Kidney tubule cell (primary cell): ENCODE measurements around the gene GAB1.

Source experiments
- DNase-seq: peaks from one replicate; pipeline ENCODE4 v3.0.0-alpha.2; 2018; ENCODE audit warnings: low spot score

The GAB1 gene

GRCh38 chr4:143358923-143359643 lies 22.4 kb downstream of the GAB1 start:
- DNase-seq = peak; percentile 95

DNA sequence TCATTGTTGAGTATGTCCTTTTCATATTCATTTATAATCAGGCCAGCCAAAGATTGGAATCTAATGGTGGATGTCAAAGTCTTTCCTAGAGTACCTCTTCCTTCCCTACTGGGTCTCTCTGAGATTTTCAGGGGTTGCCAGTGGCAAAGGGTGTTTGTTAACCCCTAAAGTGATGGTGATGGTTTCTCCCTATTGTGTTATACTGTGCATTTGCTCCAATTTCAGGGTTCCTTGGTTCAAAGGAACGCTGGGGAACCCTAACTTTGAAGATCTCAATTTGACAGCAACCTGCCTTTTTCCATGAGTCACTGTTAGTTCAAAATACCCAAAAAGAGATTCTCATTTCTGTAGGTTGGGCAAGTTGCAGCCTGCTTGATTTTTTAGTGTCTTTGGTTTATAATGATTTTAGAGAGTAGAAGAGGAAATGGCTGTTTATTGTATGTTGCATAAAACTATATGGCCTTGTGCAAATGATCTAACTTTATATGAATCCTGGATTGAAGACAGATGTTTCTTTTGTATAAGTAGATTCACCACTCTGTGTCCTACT lies 23.0 kb downstream of the GAB1 start:
- no peak for DNase-seq

GRCh38 chr4:143360838-143361625 lies 24.4 kb downstream of the GAB1 start:
- DNase-seq = no peak

GRCh38 chr4:143362349-143363046 lies 25.8 kb downstream of the GAB1 start:
- DNase-seq = no peak

DNA sequence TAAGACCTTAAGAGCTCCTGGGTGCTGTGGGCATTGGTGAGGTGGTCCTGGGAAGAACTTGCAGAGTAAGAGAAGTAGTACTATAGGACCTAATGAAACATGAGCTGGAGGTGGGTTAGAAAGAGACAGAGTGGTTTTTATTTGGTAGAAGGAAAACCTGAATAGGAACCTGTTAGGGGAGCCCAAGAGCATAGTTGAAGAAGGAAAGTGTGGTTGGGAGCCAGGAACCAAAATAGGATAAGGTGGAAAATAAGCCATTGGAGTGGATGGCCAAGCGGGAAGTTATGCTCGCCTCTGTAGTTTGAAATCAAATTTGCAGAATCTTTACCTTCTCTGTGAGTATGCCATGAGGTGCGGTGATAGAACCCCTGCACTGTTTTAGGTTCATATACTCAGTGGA lies 26.7 kb downstream of the GAB1 start:
- DNase-seq = no peak

DNA sequence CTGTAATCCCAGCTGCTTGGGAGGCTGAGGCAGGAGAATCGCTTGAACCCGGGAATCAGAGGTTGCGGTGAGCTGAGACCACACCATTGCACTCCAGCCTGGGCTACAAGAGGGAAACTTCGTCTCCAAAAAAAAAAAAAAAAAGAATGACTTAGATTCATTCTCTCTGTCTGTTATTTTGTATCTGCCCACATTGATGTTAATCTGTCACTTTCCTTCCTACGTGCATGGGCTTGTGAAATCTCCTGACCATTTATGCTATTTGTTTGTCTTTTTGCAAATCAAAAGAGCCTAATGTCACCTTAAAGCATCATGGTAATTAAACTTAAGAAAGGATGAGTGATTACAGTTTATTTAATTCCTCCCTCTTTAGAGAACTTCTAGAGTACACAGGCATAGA lies 27.4 kb downstream of the GAB1 start:
- DNase-seq = no peak

DNA sequence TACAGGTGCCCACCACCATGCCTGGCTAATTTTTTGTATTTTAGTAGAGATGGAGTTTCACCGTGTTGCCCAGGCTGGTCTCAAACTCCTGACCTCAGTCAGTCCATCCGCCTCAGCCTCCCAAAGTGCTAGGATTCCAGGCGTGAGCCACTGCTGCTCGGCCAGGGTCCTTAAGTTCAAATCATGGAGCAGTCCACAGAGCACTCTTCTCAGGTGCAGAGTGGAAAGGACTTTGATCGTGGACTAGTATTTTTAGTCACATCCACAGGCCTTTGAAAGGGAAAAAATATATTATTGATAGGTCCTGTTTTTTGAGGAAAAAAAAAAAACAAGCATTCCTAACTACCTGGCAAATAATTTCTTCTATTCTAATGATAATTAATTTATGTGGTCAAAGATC lies 31.2 kb downstream of the GAB1 start:
- DNase-seq = no peak

DNA sequence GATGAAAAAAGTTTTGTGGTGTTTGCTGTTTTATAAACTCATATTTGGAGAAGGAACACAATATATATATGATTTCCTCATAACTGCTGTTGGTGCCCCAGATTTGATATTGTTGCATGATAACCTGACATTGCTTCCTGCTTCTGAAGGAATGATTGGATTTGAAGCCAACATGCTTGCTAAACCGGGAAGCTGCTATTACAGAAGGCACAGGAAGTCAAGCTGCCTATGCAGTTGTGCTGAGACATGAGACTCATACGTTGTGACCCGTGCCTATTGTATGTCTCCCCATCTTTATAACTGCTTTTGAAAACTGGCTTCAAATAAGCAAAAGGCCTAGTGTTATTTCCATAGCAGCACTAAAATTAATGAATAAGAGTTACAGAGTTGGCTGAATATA lies 32.9 kb downstream of the GAB1 start:
- no peak for DNase-seq

GRCh38 chr4:143372093-143372915 lies 35.6 kb downstream of the GAB1 start:
- DNase-seq = no peak

GRCh38 chr4:143374255-143374654 lies 37.6 kb downstream of the GAB1 start:
- no peak for DNase-seq

DNA sequence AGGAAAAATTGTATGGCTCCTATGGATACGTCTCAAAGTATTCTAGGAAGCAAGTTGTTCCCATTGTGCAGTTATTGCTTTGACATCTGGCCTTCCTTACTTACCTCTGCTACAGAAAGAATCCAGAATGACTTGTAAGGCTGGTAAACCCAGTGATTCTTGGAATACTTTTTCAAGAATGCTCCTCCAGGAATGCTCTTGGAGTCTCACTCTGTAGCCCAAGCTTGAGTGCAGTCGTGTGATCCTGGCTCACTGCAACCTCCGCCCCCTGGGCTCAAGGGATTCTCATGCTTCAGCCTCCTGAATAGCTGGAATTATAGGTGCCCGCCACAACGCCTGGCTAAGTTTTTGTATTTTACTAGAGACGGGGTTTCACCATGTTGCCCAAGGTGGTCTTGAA lies 38.1 kb downstream of the GAB1 start:
- no peak for DNase-seq

DNA sequence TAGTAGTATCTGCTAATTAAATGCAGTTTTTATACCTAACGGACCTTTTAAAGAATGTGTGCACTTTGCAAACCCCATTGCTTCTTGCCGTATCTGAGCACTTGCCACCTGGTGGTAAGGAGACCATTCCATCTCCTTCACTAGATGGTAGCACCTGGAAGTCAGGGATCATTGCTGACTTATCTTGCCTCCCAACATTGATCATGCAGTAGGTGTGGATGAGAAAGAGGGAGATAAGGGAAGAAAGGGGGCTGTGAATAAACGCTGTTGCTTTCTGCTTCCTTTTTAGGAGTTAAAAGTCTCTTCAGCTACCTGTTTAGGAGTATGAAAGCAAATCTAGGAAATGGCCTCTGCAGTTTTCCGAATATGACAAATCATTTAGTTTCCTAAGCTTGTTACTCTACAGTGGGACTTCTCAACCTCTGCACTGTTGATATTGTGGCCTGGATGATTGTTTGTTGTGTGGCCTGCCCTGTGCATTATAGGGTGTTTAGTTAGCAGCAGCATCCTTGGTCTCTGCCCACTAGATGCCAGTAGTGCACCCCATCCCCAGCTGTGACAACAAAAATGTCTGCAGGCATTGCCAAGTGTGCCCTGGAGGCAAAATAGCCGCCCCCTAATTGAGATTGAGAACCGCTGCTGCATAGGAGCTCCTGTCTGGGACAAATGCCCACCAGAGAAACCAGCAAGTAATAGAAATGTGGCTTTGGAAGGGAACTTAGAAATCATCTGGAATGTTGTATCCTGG lies 38.8 kb downstream of the GAB1 start:
- peak; percentile 38 for DNase-seq

- no peak for DNase-seq
These were observed 41.0 kb downstream of the GAB1 start for GRCh38 chr4:143377611-143378099.

GRCh38 chr4:143380629-143381028 lies 44.0 kb downstream of the GAB1 start:
- DNase-seq = no peak

DNA sequence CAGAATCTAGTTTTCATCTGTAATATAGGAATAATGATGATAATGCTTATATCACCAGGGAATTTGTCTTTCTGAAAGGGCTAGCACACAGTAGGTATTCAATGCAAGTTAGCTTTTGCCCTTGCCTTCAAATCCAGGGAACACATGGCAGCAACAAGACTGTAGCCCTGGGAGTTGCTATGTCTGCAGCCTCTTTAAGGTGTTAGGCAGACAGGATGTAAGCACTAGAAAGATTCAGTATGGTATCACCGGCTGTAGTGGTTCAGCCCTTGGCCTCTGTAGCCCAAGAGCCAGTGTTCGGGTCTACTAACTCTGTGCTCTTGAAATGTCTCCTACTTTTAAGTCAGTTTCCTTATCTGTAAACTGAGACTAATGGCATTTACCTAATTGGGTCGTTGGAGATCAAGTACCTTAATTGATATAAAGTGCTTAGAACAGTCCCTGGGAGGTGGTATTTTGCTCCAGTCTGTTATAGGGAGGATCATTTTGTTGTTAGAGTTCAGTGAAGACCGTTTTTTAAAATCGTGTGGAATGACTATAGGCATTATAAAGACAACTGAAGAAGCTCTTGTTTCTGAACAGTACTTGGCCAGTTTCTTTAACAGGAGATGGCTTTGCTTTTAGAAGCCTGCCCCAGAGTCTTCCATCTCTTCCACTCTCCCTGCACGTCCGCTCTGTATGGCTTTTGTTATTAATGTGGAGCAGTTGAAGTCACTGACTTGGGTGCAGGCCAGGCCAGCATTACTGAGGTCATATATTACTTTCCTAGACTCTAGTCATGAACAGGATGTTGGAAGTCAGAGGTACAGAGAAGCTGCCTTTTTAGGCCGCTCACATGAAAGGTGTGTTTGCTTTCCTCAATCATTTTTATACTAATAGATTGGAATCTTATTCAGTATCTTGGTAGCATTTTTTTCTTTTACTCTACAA lies 44.8 kb downstream of the GAB1 start:
- DNase-seq = peak; percentile 92

- DNase-seq = peak; percentile 37
These were observed 45.9 kb downstream of the GAB1 start for GRCh38 chr4:143382596-143382995.

- no peak for DNase-seq
These were observed 46.4 kb downstream of the GAB1 start for GRCh38 chr4:143383005-143383574.

- no peak for DNase-seq
These were observed 47.8 kb downstream of the GAB1 start for GRCh38 chr4:143384381-143384994.

DNA sequence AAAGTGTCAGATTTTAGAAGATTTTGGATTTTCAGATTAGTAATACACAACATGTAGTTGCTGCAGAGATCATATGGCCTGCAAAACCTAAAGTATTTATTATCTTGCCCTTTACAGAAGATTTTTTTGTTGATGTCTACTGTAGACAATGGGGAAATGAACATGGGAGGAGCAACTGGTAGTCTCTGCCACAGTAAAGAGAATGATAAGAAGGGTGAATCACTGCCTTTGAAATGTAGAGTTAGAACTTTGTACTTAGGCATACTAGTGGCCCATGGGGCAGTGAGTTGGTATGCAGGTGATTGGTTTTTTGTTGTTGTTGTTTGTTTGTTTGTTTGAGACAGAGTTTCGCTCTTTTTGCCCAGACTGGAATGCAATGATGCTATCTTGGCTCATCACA lies 50.1 kb downstream of the GAB1 start:
- peak; percentile 30 for DNase-seq
